Caco-2 (cell line): ENCODE measurements around the gene KCNIP4. TPM values are rescaled to one million over a fixed set of nuclear protein-coding genes. Genes with fewer than 3 reads are reported as not detected.
A peak's percentile ranks its signal among the peaks of the same experiment; 100 is the strongest.

Source experiments
- BruUV-seq: library from RNA; stranded (reverse); fragments of 400-500 nt; replicated peaks from 2 replicates; lab custom pipeline; 2021; lab: Mats Ljungman, UMichigan
- CTCF ChIA-PET: fragments of 300-600 bp; sonication (Branson Sonifier 250); formaldehyde crosslinking; loops from one replicate; lab custom pipeline; 2022; ENCODE audit warnings: antibody characterized with exemption; lab: Charles Lee
- POLR2A ChIA-PET: fragments of 300-600 bp; sonication (Branson Sonifier 250); formaldehyde crosslinking; loops from one replicate; lab custom pipeline; 2022; ENCODE audit warnings: antibody characterized with exemption; lab: Charles Lee
- DNase-seq, 2 experiments: peaks; one replicate each; pipeline versions ENCODE4 v3.0.0 to v3.0.0-alpha.2; 2020 to 2022
- H3K27me3 ChIP-seq: replicated peaks from 2 replicates; pipeline ENCODE4 v1.6.0; 2011; ENCODE audit warnings: low read length; ENCODE audit not compliant: control insufficient read depth, insufficient read depth
- H3K36me3 ChIP-seq: 2 replicates; pipeline ENCODE4 v1.5.1; 2011; ENCODE audit warnings: low read length; ENCODE audit not compliant: control insufficient read depth, insufficient read depth
- H3K4me1 ChIP-seq: fragments of 250-450 bp; sonication (Bioruptor Pico); 2 replicates; pipeline ENCODE4 v1.5.1; 2020; ENCODE audit warnings: mild to moderate bottlenecking
- H3K4me3 ChIP-seq: 2 replicates; pipeline ENCODE4 v1.5.1; 2011; ENCODE audit warnings: low read depth, mild to moderate bottlenecking, control low read depth, low read length
- H3K9me3 ChIP-seq: fragments of 250-450 bp; sonication (Bioruptor Pico); 2 replicates; pipeline ENCODE4 v1.5.1; 2020; ENCODE audit warnings: mild to moderate bottlenecking, moderate library complexity
- H3K27ac Mint-ChIP-seq: one replicate; pipeline ENCODE4 v1.8.0; 2022; ENCODE audit warnings: mixed read lengths; ENCODE audit not compliant: unreplicated experiment
- H3K27me3 Mint-ChIP-seq: one replicate; pipeline ENCODE4 v1.8.0; 2022; ENCODE audit warnings: mixed read lengths; ENCODE audit not compliant: insufficient read depth, unreplicated experiment
- H3K36me3 Mint-ChIP-seq: one replicate; pipeline ENCODE4 v1.8.0; 2022; ENCODE audit warnings: mild to moderate bottlenecking, mixed read lengths; ENCODE audit not compliant: insufficient read depth, unreplicated experiment
- H3K4me1 Mint-ChIP-seq: one replicate; pipeline ENCODE4 v1.8.0; 2022; ENCODE audit warnings: low read depth, mixed read lengths; ENCODE audit not compliant: unreplicated experiment
- H3K4me3 Mint-ChIP-seq: one replicate; pipeline ENCODE4 v1.8.0; 2022; ENCODE audit warnings: mild to moderate bottlenecking, moderate library complexity, mixed read lengths; ENCODE audit not compliant: unreplicated experiment
- H3K9me3 Mint-ChIP-seq: one replicate; pipeline ENCODE4 v1.8.0; 2022; ENCODE audit warnings: mixed read lengths; ENCODE audit not compliant: unreplicated experiment
- CTCF ChIP-seq, 2 experiments: fragments of 200-600 bp in 1 of 2; IDR thresholded peaks; 1 replicate in 1 of 2; 2 replicates in 1 of 2; pipeline versions ENCODE4 v1.5.1 to v1.8.0; 2011 to 2022; ENCODE audit warnings: antibody characterized with exemption in 1 of 2, control low read depth in 1 of 2, inconsistent platforms in 1 of 2, low read depth in 1 of 2, low read length in 1 of 2, mild to moderate bottlenecking in 1 of 2, moderate library complexity in 1 of 2; ENCODE audit not compliant: insufficient read depth in 1 of 2, severe bottlenecking in 1 of 2, unreplicated experiment in 1 of 2
- intact Hi-C: fragments of 100-400 bp; cut with micrococcal nuclease; formaldehyde crosslinking; loops from one replicate; pipeline ENCODE4 v1.10.0; 2022; ENCODE audit not compliant: unreplicated experiment
- total RNA-seq: library from RNA; stranded (reverse); gene quantifications from 2 replicates; pipeline ENCODE4 v1.2.3, GENCODE V29; 2022

The KCNIP4 gene
- total RNA-seq, 1 experiment from 2014 or later, result not detected

- no peak overlapping the region for H3K27ac Mint-ChIP-seq
- no TSS peak for BruUV-seq
- peak in 1 of 2 experiments; percentile 9 for DNase-seq
- ChIA-PET CTCF (no interaction called here), POLR2A (no interaction called here)
- Histone ChIP-seq H3K4me3 (no peak overlapping the region), H3K36me3 (no peaks in the 10 kb centered on the region), H3K9me3 (peaks cover 9% of the 10 kb centered on the region; the same call in 1 of the 2 replicates), H3K4me1 (peaks cover 17% of the 10 kb centered on the region), H3K27me3 (no peaks in the 10 kb centered on the region)
- TF ChIP-seq CTCF (IDR thresholded peaks at IDR 0.05; ENCODE audit: insufficient read depth in 1 of 2, low read depth in 1 of 2, low read length in 1 of 2, severe bottlenecking in 1 of 2, unreplicated experiment in 1 of 2), result no peak
- H3K4me1 Mint-ChIP-seq, result peaks cover 7% of the 10 kb centered on the region
- H3K4me3 Mint-ChIP-seq, result no peak overlapping the region
- H3K36me3 Mint-ChIP-seq, result no peaks in the 10 kb centered on the region
- intact Hi-C loops, result no loop called here
- H3K27me3 Mint-ChIP-seq, result no peaks in the 10 kb centered on the region
- peaks cover 26% of the 10 kb centered on the region for H3K9me3 Mint-ChIP-seq
These were observed 137.0 kb downstream of the KCNIP4 start for GRCh38 chr4:21811565-21811964.

GRCh38 chr4:21806991-21807390 lies 141.6 kb downstream of the KCNIP4 start:
- intact Hi-C loops, result no loop called here
- CTCF ChIA-PET, result no interaction called here

GRCh38 chr4:21802406-21802805 lies 146.2 kb downstream of the KCNIP4 start:
- BruUV-seq, result no TSS peak
- Histone ChIP-seq H3K9me3 (no peaks in the 10 kb centered on the region), H3K4me3 (no peak overlapping the region), H3K27me3 (no peaks in the 10 kb centered on the region), H3K36me3 (no peaks in the 10 kb centered on the region), H3K4me1 (no peaks in the 10 kb centered on the region)
- ChIA-PET CTCF (no interaction called here), POLR2A (no interaction called here)
- Mint-ChIP-seq H3K4me1 (no peaks in the 10 kb centered on the region), H3K36me3 (no peaks in the 10 kb centered on the region), H3K4me3 (no peak overlapping the region), H3K27me3 (no peaks in the 10 kb centered on the region), H3K27ac (no peak overlapping the region), H3K9me3 (peaks cover 7% of the 10 kb centered on the region)
- no peak for DNase-seq
- intact Hi-C loops, result no loop called here
- TF ChIP-seq CTCF (IDR thresholded peaks at IDR 0.05; ENCODE audit: insufficient read depth in 1 of 2, low read depth in 1 of 2, low read length in 1 of 2, severe bottlenecking in 1 of 2, unreplicated experiment in 1 of 2), result no peak

More at GRCh38 chr4:21806991-21807390, 141.6 kb downstream of the KCNIP4 start:
- no peak for DNase-seq
- no peak overlapping the region for H3K4me3 ChIP-seq
- peaks cover 7% of the 10 kb centered on the region for H3K9me3 Mint-ChIP-seq
- POLR2A ChIA-PET, result no interaction called here
- H3K27ac Mint-ChIP-seq, result no peak overlapping the region
- BruUV-seq, result no TSS peak
- no peak for TF ChIP-seq CTCF (IDR thresholded peaks at IDR 0.05; ENCODE audit: insufficient read depth in 1 of 2, low read depth in 1 of 2, low read length in 1 of 2, severe bottlenecking in 1 of 2, unreplicated experiment in 1 of 2)
- H3K36me3 ChIP-seq, result no peaks in the 10 kb centered on the region
- peaks cover 6% of the 10 kb centered on the region; the same call in 1 of the 2 replicates for H3K9me3 ChIP-seq
- H3K4me1 Mint-ChIP-seq, result peaks cover 7% of the 10 kb centered on the region
- no peaks in the 10 kb centered on the region for H3K27me3 ChIP-seq
- no peak overlapping the region for H3K4me3 Mint-ChIP-seq
- no peaks in the 10 kb centered on the region for H3K27me3 Mint-ChIP-seq
- H3K4me1 ChIP-seq, result peaks cover 14% of the 10 kb centered on the region
- H3K36me3 Mint-ChIP-seq, result no peaks in the 10 kb centered on the region
